Measurements from ENCODE around the gene NOTCH4. TPM values are rescaled to one million over a fixed set of nuclear protein-coding genes. Genes with fewer than 3 reads are reported as not detected.
A peak's percentile ranks its signal among the peaks of the same experiment; 100 is the strongest.

NOTCH4 gene
- total and polyA plus RNA-seq, 2 experiments from 2014 or later: 2.7 to 2.8 TPM

- TF ChIP-seq, protein P1, sequence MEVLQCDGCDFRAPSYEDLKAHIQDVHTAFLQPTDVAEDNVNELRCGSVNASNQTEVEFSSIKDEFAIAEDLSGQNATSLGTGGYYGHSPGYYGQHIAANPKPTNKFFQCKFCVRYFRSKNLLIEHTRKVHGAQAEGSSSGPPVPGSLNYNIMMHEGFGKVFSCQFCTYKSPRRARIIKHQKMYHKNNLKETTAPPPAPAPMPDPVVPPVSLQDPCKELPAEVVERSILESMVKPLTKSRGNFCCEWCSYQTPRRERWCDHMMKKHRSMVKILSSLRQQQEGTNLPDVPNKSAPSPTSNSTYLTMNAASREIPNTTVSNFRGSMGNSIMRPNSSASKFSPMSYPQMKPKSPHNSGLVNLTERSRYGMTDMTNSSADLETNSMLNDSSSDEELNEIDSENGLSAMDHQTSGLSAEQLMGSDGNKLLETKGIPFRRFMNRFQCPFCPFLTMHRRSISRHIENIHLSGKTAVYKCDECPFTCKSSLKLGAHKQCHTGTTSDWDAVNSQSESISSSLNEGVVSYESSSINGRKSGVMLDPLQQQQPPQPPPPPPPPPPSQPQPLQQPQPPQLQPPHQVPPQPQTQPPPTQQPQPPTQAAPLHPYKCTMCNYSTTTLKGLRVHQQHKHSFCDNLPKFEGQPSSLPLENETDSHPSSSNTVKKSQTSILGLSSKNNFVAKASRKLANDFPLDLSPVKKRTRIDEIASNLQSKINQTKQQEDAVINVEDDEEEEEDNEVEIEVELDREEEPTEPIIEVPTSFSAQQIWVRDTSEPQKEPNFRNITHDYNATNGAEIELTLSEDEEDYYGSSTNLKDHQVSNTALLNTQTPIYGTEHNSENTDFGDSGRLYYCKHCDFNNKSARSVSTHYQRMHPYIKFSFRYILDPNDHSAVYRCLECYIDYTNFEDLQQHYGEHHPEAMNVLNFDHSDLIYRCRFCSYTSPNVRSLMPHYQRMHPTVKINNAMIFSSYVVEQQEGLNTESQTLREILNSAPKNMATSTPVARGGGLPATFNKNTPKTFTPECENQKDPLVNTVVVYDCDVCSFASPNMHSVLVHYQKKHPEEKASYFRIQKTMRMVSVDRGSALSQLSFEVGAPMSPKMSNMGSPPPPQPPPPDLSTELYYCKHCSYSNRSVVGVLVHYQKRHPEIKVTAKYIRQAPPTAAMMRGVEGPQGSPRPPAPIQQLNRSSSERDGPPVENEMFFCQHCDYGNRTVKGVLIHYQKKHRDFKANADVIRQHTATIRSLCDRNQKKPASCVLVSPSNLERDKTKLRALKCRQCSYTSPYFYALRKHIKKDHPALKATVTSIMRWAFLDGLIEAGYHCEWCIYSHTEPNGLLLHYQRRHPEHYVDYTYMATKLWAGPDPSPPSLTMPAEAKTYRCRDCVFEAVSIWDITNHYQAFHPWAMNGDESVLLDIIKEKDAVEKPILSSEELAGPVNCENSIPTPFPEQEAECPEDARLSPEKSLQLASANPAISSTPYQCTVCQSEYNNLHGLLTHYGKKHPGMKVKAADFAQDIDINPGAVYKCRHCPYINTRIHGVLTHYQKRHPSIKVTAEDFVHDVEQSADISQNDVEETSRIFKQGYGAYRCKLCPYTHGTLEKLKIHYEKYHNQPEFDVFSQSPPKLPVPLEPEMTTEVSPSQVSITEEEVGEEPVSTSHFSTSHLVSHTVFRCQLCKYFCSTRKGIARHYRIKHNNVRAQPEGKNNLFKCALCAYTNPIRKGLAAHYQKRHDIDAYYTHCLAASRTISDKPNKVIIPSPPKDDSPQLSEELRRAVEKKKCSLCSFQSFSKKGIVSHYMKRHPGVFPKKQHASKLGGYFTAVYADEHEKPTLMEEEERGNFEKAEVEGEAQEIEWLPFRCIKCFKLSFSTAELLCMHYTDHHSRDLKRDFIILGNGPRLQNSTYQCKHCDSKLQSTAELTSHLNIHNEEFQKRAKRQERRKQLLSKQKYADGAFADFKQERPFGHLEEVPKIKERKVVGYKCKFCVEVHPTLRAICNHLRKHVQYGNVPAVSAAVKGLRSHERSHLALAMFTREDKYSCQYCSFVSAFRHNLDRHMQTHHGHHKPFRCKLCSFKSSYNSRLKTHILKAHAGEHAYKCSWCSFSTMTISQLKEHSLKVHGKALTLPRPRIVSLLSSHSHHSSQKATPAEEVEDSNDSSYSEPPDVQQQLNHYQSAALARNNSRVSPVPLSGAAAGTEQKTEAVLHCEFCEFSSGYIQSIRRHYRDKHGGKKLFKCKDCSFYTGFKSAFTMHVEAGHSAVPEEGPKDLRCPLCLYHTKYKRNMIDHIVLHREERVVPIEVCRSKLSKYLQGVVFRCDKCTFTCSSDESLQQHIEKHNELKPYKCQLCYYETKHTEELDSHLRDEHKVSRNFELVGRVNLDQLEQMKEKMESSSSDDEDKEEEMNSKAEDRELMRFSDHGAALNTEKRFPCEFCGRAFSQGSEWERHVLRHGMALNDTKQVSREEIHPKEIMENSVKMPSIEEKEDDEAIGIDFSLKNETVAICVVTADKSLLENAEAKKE (CRISPR knock-in tag; IDR thresholded peaks at IDR 0.05): no peak
- TF ChIP-seq ZNF331 (CRISPR knock-in tag; IDR thresholded peaks at IDR 0.05; ENCODE audit: low read depth): no peak
- TF ChIP-seq NANOG (IDR thresholded peaks at IDR 0.05; ENCODE audit: borderline replicate concordance): no peak
- TF ChIP-seq CREB1 (CRISPR knock-in tag; IDR thresholded peaks at IDR 0.05; ENCODE audit: low read depth): 0 out of 2 replicates have a peak, but pooled peaks have one; percentile 6
- no peak for TF ChIP-seq CTCF (conservative IDR thresholded peaks at IDR 0.05; ENCODE audit: low read depth in 2 of 2)
- no peak for TF ChIP-seq STAT1 (IDR thresholded peaks at IDR 0.05; ENCODE audit: unreplicated experiment)
- TF ChIP-seq REST (IDR thresholded peaks at IDR 0.05; ENCODE audit: unreplicated experiment): no peak
Measured at GRCh38 chr6:32152769-32153563, 70.9 kb downstream of the NOTCH4 start (continued).

Measured in GM23338 (cell line).